ENCODE data around the gene REPS2. TPM values are rescaled to one million over a fixed set of nuclear protein-coding genes. Genes with fewer than 3 reads are reported as not detected.

The REPS2 gene
- total RNA-seq, 1 experiment from 2014 or later: 3.7 TPM

DNA sequence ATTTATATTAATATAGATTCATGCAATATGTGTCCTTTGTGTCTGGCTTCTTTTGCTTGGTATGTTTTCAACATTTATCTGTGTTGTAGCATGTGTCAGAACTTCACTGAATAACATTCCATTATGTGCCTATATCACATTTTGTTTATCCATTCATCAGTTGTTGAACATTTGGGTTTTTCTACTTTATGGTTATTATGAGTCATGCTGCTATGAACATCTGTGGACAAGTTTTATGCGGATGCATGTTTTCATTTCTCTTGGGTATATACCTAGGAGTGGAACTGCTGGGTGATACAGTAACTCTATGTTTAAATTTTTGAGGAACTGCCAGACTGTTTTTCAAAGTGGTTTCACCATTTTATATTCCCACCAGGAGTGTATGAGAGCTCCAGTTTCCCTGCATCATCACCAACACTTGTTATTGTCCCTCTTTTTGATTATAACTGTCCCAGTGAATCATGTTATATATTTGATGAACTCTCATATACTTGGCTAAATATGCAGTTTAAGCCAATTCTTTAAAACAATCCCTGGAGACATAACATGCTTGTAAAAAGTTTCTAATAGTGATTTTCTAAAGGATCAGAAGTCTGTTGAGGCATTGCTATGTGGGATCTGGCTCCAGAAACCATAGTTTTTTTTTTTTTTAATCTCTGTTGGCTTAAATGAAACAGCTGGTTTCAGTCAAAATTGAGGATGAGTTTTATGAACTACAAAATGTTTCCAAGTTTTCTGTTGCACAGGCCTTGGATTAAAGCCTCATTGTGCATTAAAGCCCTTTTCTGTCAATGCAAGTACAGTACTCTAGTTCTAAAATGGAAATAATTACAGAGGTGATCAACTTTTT, 21.6 kb upstream of the REPS2 start:
- H3K4ac ChIP-seq (ENCODE audit: low read depth, low read length): no peak overlapping the region
- no peak overlapping the region for H4K91ac ChIP-seq (ENCODE audit: insufficient read length, low read depth, low read length)
- no peaks in the 10 kb centered on the region for H4K20me1 ChIP-seq (ENCODE audit: control insufficient read depth, insufficient read depth, insufficient read length)
- H4K8ac ChIP-seq (replicated peaks; ENCODE audit: insufficient read length, low read depth, low read length): no peak overlapping the region
- H2BK20ac ChIP-seq (ENCODE audit: low read depth, low read length, poor library complexity, severe bottlenecking): no peak overlapping the region
- H3K23ac ChIP-seq (ENCODE audit: insufficient read length, low read depth, low read length): no peak overlapping the region
- H3K27me3 ChIP-seq (ENCODE audit: insufficient read depth, low read length): no peaks in the 10 kb centered on the region
- peaks cover 0 to 1% (median 0%) of the 10 kb centered on the region in 3 experiments; a peak in 2 of 7 replicates for H3K36me3 Mint-ChIP-seq (ENCODE audit: insufficient read depth in 1 of 3, low read depth in 3 of 3)
- no peak overlapping the region for H2BK5ac ChIP-seq (ENCODE audit: insufficient read length, low read length)
- no peak overlapping the region for H3K4me2 ChIP-seq (ENCODE audit: insufficient read depth, insufficient read length, low read length)
- no peak overlapping the region for H3K56ac ChIP-seq (ENCODE audit: insufficient read length, low read depth, low read length)
- peaks cover 6 to 12% of the 10 kb centered on the region in 2 experiments for H3K4me1 Mint-ChIP-seq
- H2BK12ac ChIP-seq (ENCODE audit: insufficient read length, low read depth, low read length): no peak overlapping the region
- H3T11ph ChIP-seq (ENCODE audit: low read length): no peak overlapping the region
- H2AK5ac ChIP-seq (ENCODE audit: insufficient read length, low read length): no peak overlapping the region
- H3K14ac ChIP-seq (ENCODE audit: insufficient read depth, low read length): no peak overlapping the region
- H3K9me3 Mint-ChIP-seq: peaks cover 3 to 5% of the 10 kb centered on the region in 2 experiments; a peak in 1 of 5 replicates
- no peaks in the 10 kb centered on the region for H3K27me3 Mint-ChIP-seq (ENCODE audit: low read depth)
- H3K18ac ChIP-seq (ENCODE audit: insufficient read length, low read depth, low read length): no peak overlapping the region
- TF ChIP-seq, protein P1, sequence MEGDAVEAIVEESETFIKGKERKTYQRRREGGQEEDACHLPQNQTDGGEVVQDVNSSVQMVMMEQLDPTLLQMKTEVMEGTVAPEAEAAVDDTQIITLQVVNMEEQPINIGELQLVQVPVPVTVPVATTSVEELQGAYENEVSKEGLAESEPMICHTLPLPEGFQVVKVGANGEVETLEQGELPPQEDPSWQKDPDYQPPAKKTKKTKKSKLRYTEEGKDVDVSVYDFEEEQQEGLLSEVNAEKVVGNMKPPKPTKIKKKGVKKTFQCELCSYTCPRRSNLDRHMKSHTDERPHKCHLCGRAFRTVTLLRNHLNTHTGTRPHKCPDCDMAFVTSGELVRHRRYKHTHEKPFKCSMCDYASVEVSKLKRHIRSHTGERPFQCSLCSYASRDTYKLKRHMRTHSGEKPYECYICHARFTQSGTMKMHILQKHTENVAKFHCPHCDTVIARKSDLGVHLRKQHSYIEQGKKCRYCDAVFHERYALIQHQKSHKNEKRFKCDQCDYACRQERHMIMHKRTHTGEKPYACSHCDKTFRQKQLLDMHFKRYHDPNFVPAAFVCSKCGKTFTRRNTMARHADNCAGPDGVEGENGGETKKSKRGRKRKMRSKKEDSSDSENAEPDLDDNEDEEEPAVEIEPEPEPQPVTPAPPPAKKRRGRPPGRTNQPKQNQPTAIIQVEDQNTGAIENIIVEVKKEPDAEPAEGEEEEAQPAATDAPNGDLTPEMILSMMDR (conservative IDR thresholded peaks at IDR 0.05): no peak
- no peaks in the 10 kb centered on the region for H3K79me2 ChIP-seq (ENCODE audit: insufficient read depth, low read length)
- DNase-seq: no peak
- no peak overlapping the region for H3K27ac Mint-ChIP-seq
- no peak overlapping the region for H2AFZ ChIP-seq (ENCODE audit: low read length)
- no peak overlapping the region for H3K9ac ChIP-seq (ENCODE audit: extremely low read depth, insufficient read length, low read length)
- no peaks in the 10 kb centered on the region for H3K23me2 ChIP-seq (ENCODE audit: insufficient read length, low read depth, low read length, poor library complexity, severe bottlenecking)
- H3K4me3 Mint-ChIP-seq: no peak overlapping the region; a peak in 1 of 5 replicates
- no CpG with 5 or more reads among the region's 1 CpG for WGBS (ENCODE audit: extremely low coverage, insufficient read length, low lambda C conversion rate)
- H3K9me3 ChIP-seq (ENCODE audit: control insufficient read depth, low read depth, low read length): no peaks in the 10 kb centered on the region
- H4K5ac ChIP-seq (ENCODE audit: insufficient read length, low read depth, low read length): no peak overlapping the region
- no peak overlapping the region for H2BK15ac ChIP-seq (ENCODE audit: low read depth, low read length)
- no peak overlapping the region for H2BK120ac ChIP-seq (ENCODE audit: low read depth, low read length, poor library complexity, severe bottlenecking)
- no peaks in the 10 kb centered on the region for H3K79me1 ChIP-seq (ENCODE audit: insufficient read depth, low read depth, low read length, poor library complexity, severe bottlenecking)
- H3K4me1 ChIP-seq (ENCODE audit: insufficient read depth, low read length): peaks cover 3% of the 10 kb centered on the region; the same call in 1 of the 2 replicates
- H3K27ac ChIP-seq (ENCODE audit: insufficient read length, low read depth, low read length): no peak overlapping the region
